Panc1 (cell line): ENCODE data around the gene KIAA0232.

Experiments used
- CTCF ChIP-seq: fragments of 450-650 bp; IDR thresholded peaks from 2 replicates; pipeline ENCODE4 v1.5.1; 2017; ENCODE audit warnings: mild to moderate bottlenecking
- POLR2AphosphoS5 ChIP-seq: IDR thresholded peaks from 2 replicates; pipeline ENCODE4 v1.6.1; 2012; ENCODE audit warnings: mild to moderate bottlenecking, low read depth, low read length, moderate library complexity
- REST ChIP-seq, 2 experiments: IDR thresholded peaks; 2 replicates each; pipeline ENCODE4 v1.6.1; 2011 to 2012; ENCODE audit warnings: low read depth in 2 of 2, control low read depth in 1 of 2, low read length in 1 of 2, mild to moderate bottlenecking in 1 of 2, moderate library complexity in 1 of 2; ENCODE audit not compliant: insufficient read depth in 1 of 2
- SIN3A ChIP-seq: IDR thresholded peaks from 2 replicates; pipeline ENCODE4 v1.6.1; 2012; ENCODE audit warnings: low read depth, mild to moderate bottlenecking, low read length, moderate library complexity, borderline replicate concordance; ENCODE audit not compliant: insufficient read depth
- TCF7L2 ChIP-seq: IDR thresholded peaks from 2 replicates; pipeline ENCODE4 v1.6.1; 2011; ENCODE audit warnings: mild to moderate bottlenecking, low read depth, low read length, inconsistent platforms

GRCh38 chr4:6769989-6770420, 12.5 kb upstream of the KIAA0232 start:
- TF ChIP-seq POLR2AphosphoS5 (no peak), CTCF (no peak), SIN3A (no peak), TCF7L2 (no peak), REST (IDR thresholded peaks at IDR 0.05; ENCODE audit: insufficient read depth in 1 of 2, low read depth in 2 of 2, low read length in 1 of 2) (no peak)
